ENCODE results near the gene CD160. TPM values are rescaled to one million over a fixed set of nuclear protein-coding genes. Genes with fewer than 3 reads are reported as not detected.
"Not testable (repeated sequence)": the region's sequence is repeated elsewhere in the genome, so short reads cannot be mapped to it uniquely, and the experiment has no call there.

CD160 gene
- total RNA-seq, 1 experiment from 2014 or later, result not detected

DNA sequence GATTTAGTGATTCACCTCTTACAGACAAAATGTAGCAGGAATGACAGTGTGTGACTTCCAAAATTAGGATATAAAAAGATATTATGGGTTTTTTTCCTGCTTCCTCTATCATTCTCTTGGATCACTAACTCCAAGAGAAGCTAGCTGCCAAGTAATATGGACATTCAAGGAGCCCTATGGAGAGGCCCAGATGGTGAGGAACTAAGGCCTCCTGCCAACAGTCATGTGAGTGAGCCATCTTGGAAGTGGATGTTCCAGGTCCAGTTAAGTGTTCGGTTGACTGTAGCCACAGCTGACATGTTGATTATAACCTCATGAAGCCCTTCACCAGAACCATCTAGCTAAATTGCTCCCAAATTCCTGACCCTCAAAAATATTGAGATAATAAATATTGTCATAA, 38.8 kb downstream of the CD160 start:
- Histone ChIP-seq H3K4me3 (no peak overlapping the region), H3K36me3 (ENCODE audit: low read depth) (peaks cover 13% of the 10 kb centered on the region), H3K27me3 (ENCODE audit: insufficient read depth, low read depth) (no peaks in the 10 kb centered on the region), H3K27ac (no peak overlapping the region), H3K9me3 (ENCODE audit: insufficient read depth, low read depth) (peaks cover 6% of the 10 kb centered on the region), H3K79me2 (ENCODE audit: low read depth) (no peaks in the 10 kb centered on the region), H2AFZ (no peak overlapping the region), H4K20me1 (ENCODE audit: insufficient read depth) (no peaks in the 10 kb centered on the region), H3K4me2 (no peak overlapping the region), H3F3A (ENCODE audit: insufficient read depth, low read depth) (no peaks in the 10 kb centered on the region), H3K9me2 (ENCODE audit: insufficient read depth) (no peaks in the 10 kb centered on the region), H3K4me1 (replicated peaks; ENCODE audit: insufficient read depth) (no peaks in the 10 kb centered on the region)
- DNase-seq, result no peak
- TF ChIP-seq, protein P1, sequence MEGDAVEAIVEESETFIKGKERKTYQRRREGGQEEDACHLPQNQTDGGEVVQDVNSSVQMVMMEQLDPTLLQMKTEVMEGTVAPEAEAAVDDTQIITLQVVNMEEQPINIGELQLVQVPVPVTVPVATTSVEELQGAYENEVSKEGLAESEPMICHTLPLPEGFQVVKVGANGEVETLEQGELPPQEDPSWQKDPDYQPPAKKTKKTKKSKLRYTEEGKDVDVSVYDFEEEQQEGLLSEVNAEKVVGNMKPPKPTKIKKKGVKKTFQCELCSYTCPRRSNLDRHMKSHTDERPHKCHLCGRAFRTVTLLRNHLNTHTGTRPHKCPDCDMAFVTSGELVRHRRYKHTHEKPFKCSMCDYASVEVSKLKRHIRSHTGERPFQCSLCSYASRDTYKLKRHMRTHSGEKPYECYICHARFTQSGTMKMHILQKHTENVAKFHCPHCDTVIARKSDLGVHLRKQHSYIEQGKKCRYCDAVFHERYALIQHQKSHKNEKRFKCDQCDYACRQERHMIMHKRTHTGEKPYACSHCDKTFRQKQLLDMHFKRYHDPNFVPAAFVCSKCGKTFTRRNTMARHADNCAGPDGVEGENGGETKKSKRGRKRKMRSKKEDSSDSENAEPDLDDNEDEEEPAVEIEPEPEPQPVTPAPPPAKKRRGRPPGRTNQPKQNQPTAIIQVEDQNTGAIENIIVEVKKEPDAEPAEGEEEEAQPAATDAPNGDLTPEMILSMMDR (conservative IDR thresholded peaks at IDR 0.05), result no peak
- no peak for TF ChIP-seq EZH2 (IDR thresholded peaks at IDR 0.05; ENCODE audit: low read depth)
- intact Hi-C loops (cut with micrococcal nuclease; ENCODE audit: unreplicated experiment), result no loop called here
- ChIA-PET CTCF (no interaction called here), POLR2A (ENCODE audit: unreplicated experiment) (no interaction called here)
- no TSS peak for BruUV-seq (replicated peaks)

DNA sequence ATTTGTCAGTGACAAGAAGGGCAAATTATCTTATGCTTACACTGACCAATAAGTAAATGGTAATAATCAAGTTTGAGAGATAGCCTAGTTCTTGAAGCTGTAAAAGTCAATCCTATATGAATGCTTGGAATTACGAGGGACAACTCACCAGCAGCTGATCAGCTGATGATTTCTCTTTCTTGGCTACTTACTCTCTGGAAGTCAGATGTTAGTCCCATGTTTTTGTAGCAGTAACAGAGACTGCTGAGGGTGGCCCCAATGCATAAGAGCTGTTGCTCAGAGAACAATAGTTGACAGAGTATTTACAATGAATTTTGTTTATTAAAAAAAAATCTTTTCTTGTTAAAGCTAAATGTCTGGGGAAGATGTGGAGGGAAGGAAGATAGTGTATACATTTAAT, 39.3 kb downstream of the CD160 start:
- BruUV-seq (replicated peaks), result no TSS peak
- Histone ChIP-seq H3K27ac (no peak overlapping the region), H3K4me2 (no peak overlapping the region), H2AFZ (no peak overlapping the region), H4K20me1 (ENCODE audit: insufficient read depth) (no peaks in the 10 kb centered on the region), H3K4me1 (replicated peaks; ENCODE audit: insufficient read depth) (no peaks in the 10 kb centered on the region), H3K27me3 (ENCODE audit: insufficient read depth, low read depth) (no peaks in the 10 kb centered on the region), H3F3A (ENCODE audit: insufficient read depth, low read depth) (no peaks in the 10 kb centered on the region), H3K9me2 (ENCODE audit: insufficient read depth) (no peaks in the 10 kb centered on the region), H3K36me3 (ENCODE audit: low read depth) (peaks cover 13% of the 10 kb centered on the region), H3K79me2 (ENCODE audit: low read depth) (no peaks in the 10 kb centered on the region), H3K9me3 (ENCODE audit: insufficient read depth, low read depth) (peaks cover 6% of the 10 kb centered on the region), H3K4me3 (no peak overlapping the region)
- CTCF ChIA-PET, result no interaction called here
- no peak for DNase-seq
- TF ChIP-seq EZH2 (IDR thresholded peaks at IDR 0.05; ENCODE audit: low read depth), result no peak
- TF ChIP-seq, protein P1 (conservative IDR thresholded peaks at IDR 0.05), result no peak
- POLR2A ChIA-PET (ENCODE audit: unreplicated experiment), result no interaction called here
- intact Hi-C loops (cut with micrococcal nuclease; ENCODE audit: unreplicated experiment), result no loop called here

GRCh38 chr1:145759721-145760120, 40.4 kb downstream of the CD160 start:
- no peak overlapping the region for H3K27ac ChIP-seq
- H3K79me2 ChIP-seq (ENCODE audit: low read depth), result no peaks in the 10 kb centered on the region
- intact Hi-C loops (cut with micrococcal nuclease; ENCODE audit: unreplicated experiment), result no loop called here
- no peaks in the 10 kb centered on the region for H3K9me2 ChIP-seq (ENCODE audit: insufficient read depth)
- ChIA-PET CTCF (interaction anchor here (0.6 kb wide), 1 partner anchor 271 kb away, joined by 6 read pairs; no protein-coding TSS in a partner anchor), POLR2A (ENCODE audit: unreplicated experiment) (no interaction called here)
- no TSS peak for BruUV-seq (replicated peaks)
- no peak for DNase-seq
- peaks cover 6% of the 10 kb centered on the region for H3K9me3 ChIP-seq (ENCODE audit: insufficient read depth, low read depth)
- no peak overlapping the region for H2AFZ ChIP-seq
- no peaks in the 10 kb centered on the region for H3K4me1 ChIP-seq (replicated peaks; ENCODE audit: insufficient read depth)
- H3K27me3 ChIP-seq (ENCODE audit: insufficient read depth, low read depth), result no peaks in the 10 kb centered on the region
- H3F3A ChIP-seq (ENCODE audit: insufficient read depth, low read depth), result no peaks in the 10 kb centered on the region
- TF ChIP-seq EZH2 (IDR thresholded peaks at IDR 0.05; ENCODE audit: low read depth), result no peak
- peaks cover 9% of the 10 kb centered on the region for H3K36me3 ChIP-seq (ENCODE audit: low read depth)
- no peak overlapping the region for H3K4me2 ChIP-seq
- H4K20me1 ChIP-seq (ENCODE audit: insufficient read depth), result no peaks in the 10 kb centered on the region
- no peak overlapping the region for H3K4me3 ChIP-seq

- H3K4me1 ChIP-seq (replicated peaks; ENCODE audit: insufficient read depth); POLR2A ChIA-PET (ENCODE audit: unreplicated experiment); H3K4me2 ChIP-seq; intact Hi-C loops (cut with micrococcal nuclease; ENCODE audit: unreplicated experiment); H3K9me2 ChIP-seq (ENCODE audit: insufficient read depth); H3K27ac ChIP-seq; BruUV-seq (replicated peaks); H3K4me3 ChIP-seq; H4K20me1 ChIP-seq (ENCODE audit: insufficient read depth); DNase-seq; H3K36me3 ChIP-seq (ENCODE audit: low read depth); H3K9me3 ChIP-seq (ENCODE audit: insufficient read depth, low read depth); H3F3A ChIP-seq (ENCODE audit: insufficient read depth, low read depth); H3K79me2 ChIP-seq (ENCODE audit: low read depth); H2AFZ ChIP-seq; H3K27me3 ChIP-seq (ENCODE audit: insufficient read depth, low read depth): not testable (repeated sequence)
- CTCF ChIA-PET, result interaction anchor here (0.6 kb wide), 2 partner anchors 58 to 270 kb away, joined by 4 to 6 read pairs; no protein-coding TSS in a partner anchor
These were observed 41.2 kb downstream of the CD160 start for GRCh38 chr1:145760395-145760949.

DNA sequence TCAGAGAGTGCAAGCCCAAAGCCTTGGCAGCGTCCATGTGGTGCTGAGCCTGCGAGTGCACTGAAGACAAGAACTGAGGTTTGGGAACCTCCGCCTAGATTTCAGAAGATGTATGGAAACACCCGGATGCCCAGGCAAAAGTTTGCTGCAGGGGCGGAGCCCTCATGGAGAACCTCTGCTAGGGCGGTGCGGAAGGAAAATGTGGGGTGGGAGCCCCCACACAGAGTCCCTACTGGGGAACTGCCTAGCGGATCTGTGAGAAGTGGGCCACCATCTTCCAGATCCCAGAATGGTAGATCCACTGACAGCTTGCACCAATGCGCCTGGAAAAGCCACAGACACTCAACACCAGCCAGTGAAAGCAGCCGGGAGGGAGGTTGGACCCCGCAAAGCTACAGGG, 42.2 kb downstream of the CD160 start:
- H4K20me1 ChIP-seq (ENCODE audit: insufficient read depth); H3K79me2 ChIP-seq (ENCODE audit: low read depth); CTCF ChIA-PET; intact Hi-C loops (cut with micrococcal nuclease; ENCODE audit: unreplicated experiment); H3K27me3 ChIP-seq (ENCODE audit: insufficient read depth, low read depth); H3K4me3 ChIP-seq; H3K9me3 ChIP-seq (ENCODE audit: insufficient read depth, low read depth); H3K27ac ChIP-seq; H3K4me2 ChIP-seq; DNase-seq; H2AFZ ChIP-seq; POLR2A ChIA-PET (ENCODE audit: unreplicated experiment); BruUV-seq (replicated peaks); H3K36me3 ChIP-seq (ENCODE audit: low read depth); H3K4me1 ChIP-seq (replicated peaks; ENCODE audit: insufficient read depth); H3F3A ChIP-seq (ENCODE audit: insufficient read depth, low read depth); H3K9me2 ChIP-seq (ENCODE audit: insufficient read depth): not testable (repeated sequence)

GRCh38 chr1:145762001-145762400, 42.7 kb downstream of the CD160 start:
- H3K27me3 ChIP-seq (ENCODE audit: insufficient read depth, low read depth); BruUV-seq (replicated peaks); H4K20me1 ChIP-seq (ENCODE audit: insufficient read depth); intact Hi-C loops (cut with micrococcal nuclease; ENCODE audit: unreplicated experiment); CTCF ChIA-PET; H3K27ac ChIP-seq; H3K9me3 ChIP-seq (ENCODE audit: insufficient read depth, low read depth); H3K4me3 ChIP-seq; H2AFZ ChIP-seq; H3K4me2 ChIP-seq; POLR2A ChIA-PET (ENCODE audit: unreplicated experiment); H3F3A ChIP-seq (ENCODE audit: insufficient read depth, low read depth); DNase-seq; H3K9me2 ChIP-seq (ENCODE audit: insufficient read depth); H3K4me1 ChIP-seq (replicated peaks; ENCODE audit: insufficient read depth); H3K36me3 ChIP-seq (ENCODE audit: low read depth); H3K79me2 ChIP-seq (ENCODE audit: low read depth): not testable (repeated sequence)
